Stimulated activated CD4-positive, alpha-beta T cell treated with anti-CD3 and anti-CD28 coated beads, Interleukin-1b, Interleukin-23, amount 100 ng/mL, for 24 hours (primary cell): ENCODE results near the gene NOTCH2.
A peak's percentile ranks its signal among the peaks of the same experiment; 100 is the strongest.

Experiments
- DNase-seq, 4 experiments: peaks; one replicate each; pipeline ENCODE4 v3.0.0-alpha.2; 2020; ENCODE audit warnings: low read depth in 4 of 4, low spot score in 1 of 4

NOTCH2 gene

GRCh38 chr1:119948342-119949214 lies 120.9 kb downstream of the NOTCH2 start:
- DNase-seq: peak; percentile 51 to 59 (median 54)

- no peak for DNase-seq
These were observed 122.0 kb downstream of the NOTCH2 start for GRCh38 chr1:119947468-119947867.

GRCh38 chr1:119946724-119947123 lies 122.7 kb downstream of the NOTCH2 start:
- no peak for DNase-seq

- DNase-seq: no peak
These were observed 126.2 kb downstream of the NOTCH2 start for GRCh38 chr1:119943216-119943615.

- DNase-seq: no peak
These were observed 128.1 kb downstream of the NOTCH2 start for GRCh38 chr1:119941392-119941791.

GRCh38 chr1:119940697-119941096 lies 128.8 kb downstream of the NOTCH2 start:
- no peak for DNase-seq

GRCh38 chr1:119937198-119937597 lies 132.3 kb downstream of the NOTCH2 start:
- no peak for DNase-seq

- DNase-seq: no peak
These were observed 133.5 kb downstream of the NOTCH2 start for GRCh38 chr1:119935915-119936314.

- no peak for DNase-seq
These were observed 134.1 kb downstream of the NOTCH2 start for GRCh38 chr1:119935373-119935772.

GRCh38 chr1:119933397-119933796 lies 136.1 kb downstream of the NOTCH2 start:
- no peak for DNase-seq

GRCh38 chr1:119929643-119930315 lies 139.7 kb downstream of the NOTCH2 start:
- DNase-seq: no peak

GRCh38 chr1:119926553-119926952 lies 142.9 kb downstream of the NOTCH2 start:
- no peak for DNase-seq

- no peak for DNase-seq
These were observed 144.2 kb downstream of the NOTCH2 start for GRCh38 chr1:119924948-119925898.

GRCh38 chr1:119920104-119920968 lies 149.1 kb downstream of the NOTCH2 start:
- DNase-seq: no peak

GRCh38 chr1:119919241-119919640 lies 150.2 kb downstream of the NOTCH2 start:
- no peak for DNase-seq

- no peak for DNase-seq
These were observed 151.2 kb downstream of the NOTCH2 start for GRCh38 chr1:119918301-119918700.

GRCh38 chr1:119917304-119918055 lies 152.0 kb downstream of the NOTCH2 start:
- no peak for DNase-seq

GRCh38 chr1:119915517-119915916 lies 153.9 kb downstream of the NOTCH2 start:
- no peak for DNase-seq

- DNase-seq: no peak
These were observed 155.4 kb downstream of the NOTCH2 start for GRCh38 chr1:119914071-119914470.

- DNase-seq: no peak
These were observed 156.5 kb downstream of the NOTCH2 start for GRCh38 chr1:119912963-119913362.
